Adrenal gland (tissue), 5 donors: ENCODE measurements around the gene NDUFS3.

ENCODE experiments used
- POLR2A ChIP-seq, 2 donors: fragments of 450-650 bp; IDR thresholded peaks; one replicate each; pipeline ENCODE4 v1.6.1; 2017; ENCODE audit warnings: antibody characterized with exemption in 2 of 2, mild to moderate bottlenecking in 2 of 2, moderate library complexity in 1 of 2
- TF ChIP-seq, protein P1 (sequence below), 6 experiments: fragments of 450-650 bp in 4 of 6; fragments of 200-600 bp in 2 of 6; sonication (generic) in 1 of 6; IDR thresholded peaks; 1 replicate in 5 of 6; 2 replicates in 1 of 6; pipeline versions ENCODE4 v1.5.1 to v1.8.0; 2016 to 2021; ENCODE audit warnings: antibody characterized with exemption in 6 of 6, mild to moderate bottlenecking in 2 of 6, moderate library complexity in 1 of 6
- donor health status: DM: no; HTN: no; CAD: no.

DNA sequence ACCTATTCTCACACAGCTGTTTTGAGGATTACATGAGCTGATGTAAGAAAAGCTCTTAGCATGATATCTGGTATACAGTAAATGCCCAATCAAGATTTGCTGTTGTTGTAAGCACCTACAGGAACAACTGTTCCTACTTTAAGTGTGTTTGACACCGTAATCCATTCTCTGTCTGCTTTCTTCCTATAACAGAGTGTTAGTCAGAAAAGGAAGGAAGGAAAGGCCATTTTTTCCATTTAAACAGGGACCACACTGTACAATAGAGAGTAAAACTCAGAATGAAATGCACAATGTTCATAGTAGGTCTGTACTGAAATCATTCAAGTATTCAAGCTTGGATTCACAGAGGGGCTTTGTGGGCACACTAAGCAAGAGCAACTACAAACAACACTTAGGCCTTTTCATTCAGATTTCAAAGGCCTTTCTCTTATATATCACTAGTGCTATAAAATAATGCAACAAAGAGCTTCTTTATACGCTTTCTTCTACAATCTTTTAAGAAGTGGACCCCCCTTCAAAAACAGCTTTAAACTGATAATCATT is 42.0 kb downstream of the NDUFS3 start:
- no peak for TF ChIP-seq POLR2A (IDR thresholded peaks at IDR 0.05)
- TF ChIP-seq, protein P1, sequence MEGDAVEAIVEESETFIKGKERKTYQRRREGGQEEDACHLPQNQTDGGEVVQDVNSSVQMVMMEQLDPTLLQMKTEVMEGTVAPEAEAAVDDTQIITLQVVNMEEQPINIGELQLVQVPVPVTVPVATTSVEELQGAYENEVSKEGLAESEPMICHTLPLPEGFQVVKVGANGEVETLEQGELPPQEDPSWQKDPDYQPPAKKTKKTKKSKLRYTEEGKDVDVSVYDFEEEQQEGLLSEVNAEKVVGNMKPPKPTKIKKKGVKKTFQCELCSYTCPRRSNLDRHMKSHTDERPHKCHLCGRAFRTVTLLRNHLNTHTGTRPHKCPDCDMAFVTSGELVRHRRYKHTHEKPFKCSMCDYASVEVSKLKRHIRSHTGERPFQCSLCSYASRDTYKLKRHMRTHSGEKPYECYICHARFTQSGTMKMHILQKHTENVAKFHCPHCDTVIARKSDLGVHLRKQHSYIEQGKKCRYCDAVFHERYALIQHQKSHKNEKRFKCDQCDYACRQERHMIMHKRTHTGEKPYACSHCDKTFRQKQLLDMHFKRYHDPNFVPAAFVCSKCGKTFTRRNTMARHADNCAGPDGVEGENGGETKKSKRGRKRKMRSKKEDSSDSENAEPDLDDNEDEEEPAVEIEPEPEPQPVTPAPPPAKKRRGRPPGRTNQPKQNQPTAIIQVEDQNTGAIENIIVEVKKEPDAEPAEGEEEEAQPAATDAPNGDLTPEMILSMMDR (IDR thresholded peaks at IDR 0.05): no peak
